Heart left ventricle (tissue), 16 donors: Measurements from ENCODE around the gene SFSWAP. TPM values are rescaled to one million over a fixed set of nuclear protein-coding genes. Genes with fewer than 3 reads are reported as not detected.

Source experiments
- ATAC-seq, 4 donors: fragments of 200-7000 bp; cut with Tn5 transposase; one replicate each; pipeline ENCODE4 v1.9.1; 2020 to 2022; ENCODE audit warnings: moderate library complexity in 4 of 4, mild to moderate bottlenecking in 3 of 4, moderate number of reproducible peaks in 1 of 4
- DNase-seq, 5 donors: peaks; one replicate each; pipeline ENCODE4 v3.0.0-alpha.2; 2020
- H3K27ac ChIP-seq, 12 donors: fragments of 200-600 bp; sonication (generic) in 4 of 12; one replicate each; pipeline versions ENCODE4 v1.5.0 to v1.8.0; 2016 to 2022; ENCODE audit warnings: mild to moderate bottlenecking in 2 of 12
- H3K27me3 ChIP-seq, 9 donors: fragments of 200-600 bp; sonication (generic) in 2 of 9; one replicate each; pipeline versions ENCODE4 v1.5.1 to v1.8.0; 2016 to 2022; ENCODE audit warnings: mild to moderate bottlenecking in 3 of 9
- H3K36me3 ChIP-seq, 9 donors: fragments of 200-600 bp; sonication (generic) in 2 of 9; one replicate each; pipeline versions ENCODE4 v1.5.0 to v1.8.0; 2018 to 2022; ENCODE audit warnings: mild to moderate bottlenecking in 2 of 9
- H3K4me1 ChIP-seq, 12 donors: fragments of 200-600 bp; sonication (generic) in 4 of 12; one replicate each; pipeline versions ENCODE4 v1.5.0 to v1.8.0; 2016 to 2022; ENCODE audit warnings: mild to moderate bottlenecking in 3 of 12
- H3K4me3 ChIP-seq, 12 donors: fragments of 200-600 bp; sonication (generic) in 4 of 12; one replicate each; pipeline versions ENCODE4 v1.5.0 to v1.8.0; 2017 to 2022; ENCODE audit warnings: mild to moderate bottlenecking in 9 of 12, moderate library complexity in 4 of 12
- H3K9me3 ChIP-seq, 12 donors: fragments of 200-600 bp; sonication (generic) in 4 of 12; one replicate each; pipeline versions ENCODE4 v1.5.0 to v1.8.0; 2016 to 2022; ENCODE audit warnings: mild to moderate bottlenecking in 1 of 12
- CTCF ChIP-seq, 12 donors: fragments of 200-600 bp; sonication (generic) in 4 of 12; IDR thresholded peaks; one replicate each; pipeline versions ENCODE4 v1.5.0 to v1.8.0; 2018 to 2022; ENCODE audit warnings: antibody characterized with exemption in 12 of 12, mild to moderate bottlenecking in 5 of 12
- POLR2A ChIP-seq, 2 donors: fragments of 450-650 bp; IDR thresholded peaks; one replicate each; pipeline ENCODE4 v1.6.1; 2017; ENCODE audit warnings: antibody characterized with exemption in 2 of 2, mild to moderate bottlenecking in 2 of 2, moderate library complexity in 2 of 2
- WGBS, 4 donors: extraction: QIAGEN DNeasy Blood & Tissue Kit in 2 of 4; methylation state at CpG; one replicate each; pipeline versions ENCODE4 v1.1.5 to v1.1.7; 2013 to 2018; 5-methylcytosine and 5-hydroxymethylcytosine counted together
- intact Hi-C, 10 donors: fragments of 100-400 bp; cut with DNase I; formaldehyde crosslinking; loops; one replicate each; pipeline versions ENCODE4 v1.11.1 to v1.14.2; 2022
- polyA plus RNA-seq, 2 donors: library from polyadenylated mRNA; stranded (reverse); fragments of 200-250 nt; gene quantifications; one replicate each; pipeline ENCODE4 v1.2.3, GENCODE V29; 2013
- total RNA-seq, 9 donors: library from RNA; depleted of rRNA in 2 of 9; stranded (reverse); fragments of >200 nt in 2 of 9; fragmentation: NEBNext Ultra II Directional in 3 of 9; extraction: Animal tissue kit (Norgen Biotek cat#: 25700) in 3 of 9; gene quantifications; one replicate each; pipeline versions ENCODE4 v1.1.0 to v1.2.4, GENCODE V29; 2016 to 2023
- donor health status: ischemic (EF 13 %, LVEDD 7.1; RV severe dilation, severe dysfunction).
- donor health status: healthy with polysubstance abuse.
- donor health status: DM: no; HTN: yes; CAD: no.
- donor health status: DM: no; HTN: no; CAD: no.
- donor health status: ischemic (EF 25% LVEDD 6.9; RV normal size, moderate dysfunction).
- donor health status: ischemic (EF 25% LVEDD 5.7; RV mildly dilated, moderate dysfunction).
- donor health status: healthy.
- donor health status: DM: yes; HTN: yes; CAD: no.
- donor health status: ischemic (EF 35%, LVEDD 5.7; RV mildly dilated, moderate dysfunction).
- donor health status: nonischemic (EF 11% LVEDD 7.7; RV severe dilation, severe dysfunction).
- donor health status: DM: yes; HTN: yes; CAD: no.
- donor health status: PGD.
- donor health status: ischemic (EF 29% LVEDD 5.4; RV normal size, mild dysfunction).
- donor health status: nonischemic (EF 23%, LVEDD 6.1; RV moderate dilation, normal function).

The SFSWAP gene
- total and polyA plus RNA-seq, 11 donors = 10.4 to 25.1 (median 18.6) TPM

GRCh38 chr12:131759176-131759575 is 48.3 kb downstream of the SFSWAP start:
- no peak overlapping the region for H3K4me3 ChIP-seq
- H3K27ac ChIP-seq = no peak overlapping the region
- intact Hi-C loops = no loop called here
- DNase-seq (no peak), ATAC-seq (no peak)
- no peaks in the 10 kb centered on the region for H3K9me3 ChIP-seq
- peaks cover 0 to 9% (median 0%) of the 10 kb centered on the region in 12 donors for H3K4me1 ChIP-seq
- H3K27me3 ChIP-seq = no peaks in the 10 kb centered on the region
- TF ChIP-seq POLR2A (IDR thresholded peaks at IDR 0.05) (no peak), CTCF (IDR thresholded peaks at IDR 0.05) (no peak)
- H3K36me3 ChIP-seq = peaks cover 0 to 99% (median 88%) of the 10 kb centered on the region in 9 donors
- 91 to 97% (median 95%) methylated on average over 8 of the region's 8 CpGs for WGBS, 4 donors

- Histone ChIP-seq H3K4me3 (no peak overlapping the region), H3K27me3 (no peaks in the 10 kb centered on the region), H3K27ac (no peak overlapping the region), H3K4me1 (peaks cover 0 to 9% (median 0%) of the 10 kb centered on the region in 12 donors), H3K36me3 (peaks cover 0 to 99% (median 88%) of the 10 kb centered on the region in 9 donors), H3K9me3 (no peaks in the 10 kb centered on the region)
- 95 to 99% (median 97%) methylated on average over 5 of the region's 5 CpGs for WGBS, 4 donors
- DNase-seq (no peak), ATAC-seq (no peak)
- intact Hi-C loops = no loop called here
- TF ChIP-seq POLR2A (IDR thresholded peaks at IDR 0.05) (no peak), CTCF (IDR thresholded peaks at IDR 0.05) (no peak)
Measured at GRCh38 chr12:131761638-131762037, 50.7 kb downstream of the SFSWAP start.

GRCh38 chr12:131764738-131765137 is 53.8 kb downstream of the SFSWAP start:
- DNase-seq (no peak), ATAC-seq (no peak)
- H3K36me3 ChIP-seq = peaks cover 0 to 99% (median 92%) of the 10 kb centered on the region in 9 donors
- H3K4me3 ChIP-seq = no peak overlapping the region
- no peaks in the 10 kb centered on the region for H3K4me1 ChIP-seq
- no peaks in the 10 kb centered on the region for H3K9me3 ChIP-seq
- H3K27me3 ChIP-seq = no peaks in the 10 kb centered on the region
- no peak overlapping the region for H3K27ac ChIP-seq
- 95 to 96% (median 95%) methylated on average over 9 of the region's 9 CpGs for WGBS, 4 donors
- intact Hi-C loops = no loop called here
- no peak for TF ChIP-seq POLR2A (IDR thresholded peaks at IDR 0.05)
- TF ChIP-seq CTCF (IDR thresholded peaks at IDR 0.05) = no peak

- DNase-seq = no peak
- Histone ChIP-seq H3K4me1 (no peaks in the 10 kb centered on the region), H3K27me3 (no peaks in the 10 kb centered on the region), H3K27ac (no peak overlapping the region), H3K4me3 (no peak overlapping the region), H3K36me3 (peaks cover 0 to 99% (median 94%) of the 10 kb centered on the region in 9 donors), H3K9me3 (no peaks in the 10 kb centered on the region)
- TF ChIP-seq CTCF (IDR thresholded peaks at IDR 0.05) (no peak), POLR2A (IDR thresholded peaks at IDR 0.05) (no peak)
- WGBS, 4 donors = 95 to 98% (median 96%) methylated on average over 10 of the region's 10 CpGs
- ATAC-seq = no peak
- intact Hi-C loops = no loop called here
Measured at GRCh38 chr12:131765961-131766360, 55.1 kb downstream of the SFSWAP start.
